HCT116 (cell line): ENCODE results near the gene LRRIQ1. TPM values are rescaled to one million over a fixed set of nuclear protein-coding genes. Genes with fewer than 3 reads are reported as not detected.

Experiments used
- ATAC-seq: fragments of 200-7000 bp; cut with Tn5 transposase; 2 replicates; pipeline ENCODE4 v1.9.1; 2020; ENCODE audit warnings: mild to moderate bottlenecking, moderate library complexity
- BruUV-seq: library from RNA; stranded (reverse); fragments of 400-500 nt; replicated peaks from 2 replicates; lab custom pipeline; 2021; lab: Mats Ljungman, UMichigan
- CTCF ChIA-PET: fragments of 300-600 bp; sonication (Branson Sonifier 250); formaldehyde crosslinking; loops from one replicate; lab custom pipeline; 2021; ENCODE audit warnings: antibody characterized with exemption; lab: Charles Lee
- POLR2A ChIA-PET: fragments of 300-600, 350-600 bp; sonication (Branson Sonifier 250); formaldehyde crosslinking; loops from one replicate; lab custom pipeline; 2021; ENCODE audit warnings: antibody characterized with exemption; lab: Charles Lee
- RAD21 ChIA-PET, 2 experiments: fragments of 300-600 bp; sonication (Branson Sonifier 250); formaldehyde crosslinking; loops; one replicate each; lab custom pipeline; 2023; ENCODE audit warnings: low total read pairs in 2 of 2; ENCODE audit not compliant: uncharacterized antibody in 2 of 2, unreplicated experiment in 2 of 2, low non-redundant PET in 1 of 2; lab: Charles Lee
- DNase-seq: peaks from one replicate; pipeline ENCODE4 v3.0.0-alpha.2; 2010; ENCODE audit warnings: low read depth, low spot score
- H2AFZ ChIP-seq: fragments of 200-600 bp; shearing (Covaris generic), sonication (generic); 2 replicates; pipeline ENCODE4 v1.6.1; 2017; ENCODE audit warnings: low read depth, mixed run types, mixed read lengths, antibody characterized with exemption, low read length; ENCODE audit not compliant: poor library complexity, severe bottlenecking
- H3K27ac ChIP-seq: 2 replicates; pipeline ENCODE4 v1.5.1; 2012; ENCODE audit warnings: low read depth, low read length
- H3K27me3 ChIP-seq: fragments of 200-600 bp; sonication (generic); 2 replicates; pipeline ENCODE4 v1.6.1; 2016; ENCODE audit warnings: mixed run types, low read length, mixed read lengths; ENCODE audit not compliant: insufficient read depth
- H3K36me3 ChIP-seq, 2 experiments: fragments of 200-500 bp in 1 of 2; fragments of 200-600 bp in 1 of 2; sonication (Bioruptor generic) in 1 of 2; sonication (generic) in 1 of 2; 2 replicates each; pipeline versions ENCODE4 v1.5.1 to v1.6.1; 2014 to 2016; ENCODE audit warnings: low read length in 2 of 2, inconsistent platforms in 1 of 2, mixed read lengths in 1 of 2, mixed run types in 1 of 2; ENCODE audit not compliant: insufficient read depth in 2 of 2, control insufficient read depth in 1 of 2
- H3K4me1 ChIP-seq, 2 experiments: fragments of 200-600 bp in 1 of 2; sonication (generic) in 1 of 2; 2 replicates each; pipeline versions ENCODE4 v1.5.1 to v1.6.1; 2012 to 2017; ENCODE audit warnings: low read length in 2 of 2, inconsistent platforms in 1 of 2, mild to moderate bottlenecking in 1 of 2, mixed read lengths in 1 of 2, mixed run types in 1 of 2, moderate library complexity in 1 of 2; ENCODE audit not compliant: insufficient read depth in 2 of 2, control insufficient read depth in 1 of 2
- H3K4me2 ChIP-seq: fragments of 200-600 bp; sonication (generic); 2 replicates; pipeline ENCODE4 v1.6.1; 2017; ENCODE audit warnings: mixed run types, low read length, mixed read lengths
- H3K4me3 ChIP-seq, 2 experiments: fragments of 200-600 bp in 1 of 2; sonication (generic) in 1 of 2; replicated peaks in 1 of 2; 2 replicates each; pipeline ENCODE4 v1.5.1; 2011 to 2016; ENCODE audit warnings: low read length in 2 of 2, control low read depth in 1 of 2, low read depth in 1 of 2, mild to moderate bottlenecking in 1 of 2, mixed read lengths in 1 of 2, mixed run types in 1 of 2
- H3K79me2 ChIP-seq: fragments of 200-600 bp; sonication (generic); 2 replicates; pipeline ENCODE4 v1.6.1; 2017; ENCODE audit warnings: mild to moderate bottlenecking, mixed run types, low read length, moderate library complexity, mixed read lengths; ENCODE audit not compliant: insufficient read depth
- H3K9ac ChIP-seq: fragments of 200-600 bp; sonication (generic); 2 replicates; pipeline ENCODE4 v1.6.1; 2016; ENCODE audit warnings: low read length, mixed read lengths
- H3K9me2 ChIP-seq: fragments of 200-600 bp; sonication (generic), shearing (Covaris generic); 2 replicates; pipeline ENCODE4 v1.6.1; 2017; ENCODE audit warnings: mixed run types, mild to moderate bottlenecking, moderate library complexity; ENCODE audit not compliant: insufficient read depth
- H3K9me3 ChIP-seq, 2 experiments: fragments of 200-500 bp in 1 of 2; fragments of 200-600 bp in 1 of 2; sonication (Bioruptor generic) in 1 of 2; sonication (generic) in 1 of 2; 2 replicates each; pipeline ENCODE4 v1.6.1; 2014 to 2017; ENCODE audit warnings: low read length in 2 of 2, mixed read lengths in 2 of 2, inconsistent platforms in 1 of 2, low read depth in 1 of 2, mild to moderate bottlenecking in 1 of 2, mixed run types in 1 of 2, moderate library complexity in 1 of 2; ENCODE audit not compliant: control insufficient read depth in 1 of 2, insufficient read depth in 1 of 2
- H4K20me1 ChIP-seq: fragments of 200-600 bp; sonication (generic), shearing (Covaris generic); 2 replicates; pipeline ENCODE4 v1.6.1; 2017; ENCODE audit warnings: mixed run types, mild to moderate bottlenecking, moderate library complexity; ENCODE audit not compliant: insufficient read depth
- CBX3 ChIP-seq: IDR thresholded peaks from 2 replicates; pipeline ENCODE4 v1.6.1; 2012; ENCODE audit warnings: low read depth
- CEBPB ChIP-seq: IDR thresholded peaks from 2 replicates; pipeline ENCODE4 v1.6.1; 2012; ENCODE audit warnings: low read depth
- CTCF ChIP-seq, 3 experiments: fragments of 200-600 bp in 1 of 3; sonication (generic) in 1 of 3; IDR thresholded peaks in 2 of 3; conservative IDR thresholded peaks in 1 of 3; 2 replicates each; pipeline ENCODE4 v1.5.1; 2012 to 2017; ENCODE audit warnings: low read depth in 2 of 3, low read length in 2 of 3, antibody characterized with exemption in 1 of 3, borderline replicate concordance in 1 of 3, control low read depth in 1 of 3, mild to moderate bottlenecking in 1 of 3, mixed read lengths in 1 of 3, mixed run types in 1 of 3, moderate library complexity in 1 of 3; ENCODE audit not compliant: insufficient read depth in 1 of 3
- EGR1 ChIP-seq: IDR thresholded peaks from 2 replicates; pipeline ENCODE4 v1.6.1; 2012; ENCODE audit warnings: low read depth
- ELF1 ChIP-seq: IDR thresholded peaks from 2 replicates; pipeline ENCODE4 v1.6.1; 2012; ENCODE audit warnings: low read depth, borderline replicate concordance
- EZH2phosphoT487 ChIP-seq: fragments of 200-600 bp; IDR thresholded peaks from 2 replicates; pipeline ENCODE4 v1.6.1; 2018; ENCODE audit warnings: antibody characterized with exemption, borderline replicate concordance
- FOSL1 ChIP-seq: IDR thresholded peaks from 2 replicates; pipeline ENCODE4 v1.6.1; 2012; ENCODE audit warnings: low read depth
- JUND ChIP-seq: IDR thresholded peaks from 2 replicates; pipeline ENCODE4 v1.6.1; 2012
- RAD21 ChIP-seq: IDR thresholded peaks from 2 replicates; pipeline ENCODE4 v1.6.1; 2012; ENCODE audit warnings: low read depth, mild to moderate bottlenecking
- REST ChIP-seq: IDR thresholded peaks from 2 replicates; pipeline ENCODE4 v1.6.1; 2012; ENCODE audit warnings: low read depth
- SP1 ChIP-seq: IDR thresholded peaks from 2 replicates; pipeline ENCODE4 v1.6.1; 2012; ENCODE audit warnings: low read depth
- ZFX ChIP-seq: fragments of 450-650 bp; IDR thresholded peaks from 2 replicates; pipeline ENCODE4 v1.6.1; 2017
- ZNF274 ChIP-seq: fragments of 200-500 bp; sonication (Bioruptor generic); IDR thresholded peaks from 2 replicates; pipeline ENCODE4 v1.6.1; 2014; ENCODE audit warnings: mild to moderate bottlenecking, low read depth, low read length, inconsistent platforms
- intact Hi-C: fragments of 100-400 bp; cut with micrococcal nuclease; formaldehyde crosslinking; loops from 2 replicates; pipeline ENCODE4 v1.10.0; 2022
- total RNA-seq: library from RNA; stranded (reverse); gene quantifications from one replicate; pipeline ENCODE4 v1.2.1, GENCODE V29; 2021; ENCODE audit not compliant: unreplicated experiment

Gene LRRIQ1
- total RNA-seq, 1 experiment from 2014 or later = 0.89 TPM

- TF ChIP-seq SP1 (no peak), REST (no peak)
These were observed 242.7 kb downstream of the LRRIQ1 start (continued) for GRCh38 chr12:85278598-85279448.

- no peak overlapping the region for H2AFZ ChIP-seq
- POLR2A ChIA-PET = no interaction called here
- H3K4me3 ChIP-seq = no peak overlapping the region
- H3K4me1 ChIP-seq = no peaks in the 10 kb centered on the region
- no peaks in the 10 kb centered on the region for H3K79me2 ChIP-seq
- H3K9me2 ChIP-seq = no peaks in the 10 kb centered on the region
- no peaks in the 10 kb centered on the region for H3K36me3 ChIP-seq
- H3K4me2 ChIP-seq = no peak overlapping the region
- no TSS peak for BruUV-seq
- H3K9me3 ChIP-seq = no peaks in the 10 kb centered on the region
- no peak overlapping the region for H3K27ac ChIP-seq
- H4K20me1 ChIP-seq = no peaks in the 10 kb centered on the region
- ATAC-seq = no peak
- H3K27me3 ChIP-seq = no peaks in the 10 kb centered on the region
- CTCF ChIA-PET = no interaction called here
- RAD21 ChIA-PET = no interaction called here
- DNase-seq = no peak
- H3K9ac ChIP-seq = no peak overlapping the region
- intact Hi-C loops = no loop called here
- TF ChIP-seq SP1 = no peak
- no peak for TF ChIP-seq RAD21
- no peak for TF ChIP-seq CTCF (IDR thresholded peaks at IDR 0.05 in 2 of 3, conservative IDR thresholded peaks at IDR 0.05 in 1 of 3; ENCODE audit: borderline replicate concordance in 1 of 3, insufficient read depth in 1 of 3, low read depth in 2 of 3, low read length in 2 of 3)
- TF ChIP-seq EZH2phosphoT487 = no peak
- no peak for TF ChIP-seq ZFX
- TF ChIP-seq REST = no peak
- no peak for TF ChIP-seq JUND
- no peak for TF ChIP-seq ELF1
- no peak for TF ChIP-seq EGR1
- TF ChIP-seq ZNF274 = no peak
- no peak for TF ChIP-seq CBX3
- no peak for TF ChIP-seq CEBPB
- no peak for TF ChIP-seq FOSL1
These were observed 243.5 kb downstream of the LRRIQ1 start for GRCh38 chr12:85279449-85280164.
